K562 (cell line): ENCODE data around the gene NLRX1. TPM values are rescaled to one million over a fixed set of nuclear protein-coding genes. Genes with fewer than 3 reads are reported as not detected.

Experiments
- ARID1B ChIP-seq: fragments of 450-650 bp; IDR thresholded peaks from 2 replicates; pipeline ENCODE4 v1.6.1; 2016; ENCODE audit warnings: antibody characterized with exemption, mild to moderate bottlenecking, inconsistent platforms
- ARNT ChIP-seq, 2 experiments: fragments of 450-650 bp; IDR thresholded peaks; 2 replicates each; pipeline ENCODE4 v1.6.1; 2016; ENCODE audit warnings: mild to moderate bottlenecking in 1 of 2
- ATF7 ChIP-seq: fragments of 450-650 bp; IDR thresholded peaks from 2 replicates; pipeline ENCODE4 v1.7.1; 2014; ENCODE audit warnings: mild to moderate bottlenecking, moderate library complexity
- BRD9 ChIP-seq: fragments of 450-650 bp; IDR thresholded peaks from 2 replicates; pipeline ENCODE4 v1.6.1; 2018; ENCODE audit warnings: low read depth; ENCODE audit not compliant: partially characterized antibody
- CSDE1 ChIP-seq, 2 experiments: fragments of 450-650 bp; IDR thresholded peaks; 2 replicates each; pipeline ENCODE4 v1.6.1; 2016; ENCODE audit warnings: mild to moderate bottlenecking in 1 of 2
- DPF2 ChIP-seq: fragments of 450-650 bp; IDR thresholded peaks from 2 replicates; pipeline ENCODE4 v1.6.1; 2016
- ESRRA ChIP-seq: fragments of 450-650 bp; IDR thresholded peaks from 2 replicates; pipeline ENCODE4 v1.6.1; 2014; ENCODE audit warnings: low read depth, mild to moderate bottlenecking, moderate library complexity, borderline replicate concordance
- ETV6 ChIP-seq, 3 experiments: fragments of 150-350 bp in 1 of 3; sonication (generic) in 1 of 3; formaldehyde crosslinking in 1 of 3; IDR thresholded peaks; 2 replicates each; pipeline versions ENCODE4 v1.6.1 to v1.8.0; 2014 to 2022; ENCODE audit warnings: borderline replicate concordance in 2 of 3, low read depth in 2 of 3, antibody characterized with exemption in 1 of 3, low read length in 1 of 3, mild to moderate bottlenecking in 1 of 3, missing genetic modification reagents in 1 of 3
- FOXA1 ChIP-seq: fragments of 450-650 bp; IDR thresholded peaks from 2 replicates; pipeline ENCODE4 v1.6.1; 2016; ENCODE audit warnings: mild to moderate bottlenecking, borderline replicate concordance
- JUN ChIP-seq, 2 experiments: sonication (generic) in 1 of 2; formaldehyde crosslinking in 1 of 2; IDR thresholded peaks; 2 replicates each; pipeline versions ENCODE4 v1.6.1 to v1.8.0; 2012 to 2022; ENCODE audit warnings: borderline replicate concordance in 2 of 2, mild to moderate bottlenecking in 2 of 2, improper control_type of control experiment in 1 of 2, low read depth in 1 of 2, low read length in 1 of 2, missing genetic modification reagents in 1 of 2
- NCOA1 ChIP-seq: fragments of 450-650 bp; IDR thresholded peaks from 2 replicates; pipeline ENCODE4 v1.6.1; 2016; ENCODE audit warnings: low read depth
- NFYB ChIP-seq: IDR thresholded peaks from 2 replicates; pipeline ENCODE4 v1.6.1; 2011; ENCODE audit warnings: mild to moderate bottlenecking, moderate library complexity; ENCODE audit not compliant: insufficient read length; ENCODE audit errors: extremely low read depth
- NUFIP1 ChIP-seq: fragments of 450-650 bp; IDR thresholded peaks from 2 replicates; pipeline ENCODE4 v1.6.1; 2018; ENCODE audit not compliant: partially characterized antibody
- RB1 ChIP-seq: fragments of 450-650 bp; IDR thresholded peaks from 2 replicates; pipeline ENCODE4 v1.6.1; 2017; ENCODE audit warnings: low read depth, mild to moderate bottlenecking
- RNF2 ChIP-seq: sonication (generic); IDR thresholded peaks from 2 replicates; pipeline ENCODE4 v1.6.1; 2016
- SMAD1 ChIP-seq: fragments of 150-350 bp; IDR thresholded peaks from 2 replicates; pipeline ENCODE4 v1.6.1; 2014; ENCODE audit warnings: low read length, low read depth; ENCODE audit not compliant: partially characterized antibody
- SRSF7 ChIP-seq: fragments of 200-400 bp; formaldehyde crosslinking; optimal IDR thresholded peaks from 2 replicates; pipeline ENCODE3; 2017; ENCODE audit warnings: mild to moderate bottlenecking, low read depth, low read length
- ZNF133 ChIP-seq: fragments of 250-450 bp; sonication (Bioruptor Pico); IDR thresholded peaks from 2 replicates; pipeline ENCODE4 v1.4.0; 2020; ENCODE audit warnings: mild to moderate bottlenecking
- ZNF253 ChIP-seq: fragments of 250-450 bp; sonication (Bioruptor Pico); conservative IDR thresholded peaks from 2 replicates; pipeline ENCODE4 v1.6.1; 2021; ENCODE audit warnings: mild to moderate bottlenecking
- ZSCAN29 ChIP-seq: fragments of 450-650 bp; IDR thresholded peaks from 2 replicates; pipeline ENCODE4 v1.6.1; 2017
- polyA plus RNA-seq, 8 experiments: library from polyadenylated mRNA; depleted of rRNA in 4 of 8; stranded (reverse) in 5 of 8; unstranded in 3 of 8; fragments of >200 nt; fragmentation: Nextera tagmentation in 2 of 8; fragmentation: Illumina TruSeq in 1 of 8; extraction: Ambion mirVana in 2 of 8; extraction: Trizol in 1 of 8; gene quantifications; 2 replicates each; pipeline versions ENCODE4 v1.2.1 to v1.2.3, GENCODE V29; 2011 to 2014; ENCODE audit warnings: inconsistent platforms in 1 of 8, missing spikeins in 1 of 8
- total RNA-seq, 7 experiments: library from RNA; depleted of rRNA in 6 of 7; stranded (reverse); fragments of >200 nt in 6 of 7; fragmentation: Illumina TruSeq in 2 of 7; extraction: Trizol in 2 of 7; gene quantifications; 2 replicates each; pipeline versions ENCODE4 v1.2.1 to v1.2.3, GENCODE V29; 2011 to 2021; ENCODE audit warnings: low replicate concordance in 1 of 7
- TF ChIP-seq, protein P1 (sequence below): sonication (generic); formaldehyde crosslinking; IDR thresholded peaks from 2 replicates; pipeline ENCODE4 v1.8.0; 2023; ENCODE audit warnings: missing genetic modification reagents, mild to moderate bottlenecking, borderline replicate concordance
- TF ChIP-seq, protein P2 (sequence below): fragments of 450-650 bp; IDR thresholded peaks from 2 replicates; pipeline ENCODE4 v1.6.1; 2016; ENCODE audit warnings: antibody characterized with exemption

Gene NLRX1
- total and polyA plus RNA-seq, 9 of the 15 experiments (the other 6 are each of a cell fraction or from before 2014, with no cell fraction given) = 0.04 to 2.3 (median 0.69) TPM

DNA sequence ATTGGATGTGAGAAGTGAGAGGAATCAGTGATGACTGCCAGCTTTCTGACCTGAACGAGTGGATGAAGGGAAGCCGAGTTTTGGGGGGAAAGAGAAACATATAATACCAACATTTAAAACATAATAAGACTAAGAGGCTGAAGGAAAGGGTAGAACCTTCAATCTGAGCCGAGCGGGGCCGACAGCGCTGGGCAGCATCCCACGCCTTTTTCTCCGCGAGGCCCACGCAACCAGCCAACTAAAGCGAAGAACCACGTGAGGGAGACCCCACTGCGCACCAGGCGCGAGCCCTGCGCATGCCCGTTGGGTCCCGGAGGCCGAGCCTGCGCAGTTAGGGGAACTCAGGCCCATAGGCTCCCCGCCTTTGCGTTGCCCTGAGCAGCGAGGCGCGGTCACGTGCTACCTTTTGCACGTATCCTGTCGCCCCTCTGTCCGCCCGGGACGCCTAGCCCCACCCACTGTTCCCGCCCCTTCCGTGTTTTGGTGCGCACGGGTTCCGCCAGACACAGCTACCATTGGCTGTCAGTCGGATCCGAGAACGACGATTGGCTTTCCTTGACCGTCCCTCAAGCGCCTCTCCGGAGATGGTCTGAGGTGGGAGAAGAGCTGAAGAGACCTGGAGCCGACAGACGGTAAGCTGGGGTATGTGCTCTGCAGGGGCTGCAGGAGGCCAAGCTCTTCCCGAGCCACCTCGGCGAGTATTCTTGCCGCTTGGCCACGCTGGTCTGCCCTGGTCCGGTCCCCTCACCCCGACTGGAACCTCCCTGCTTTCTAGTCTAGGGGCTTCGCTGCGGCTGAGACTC lies 47.3 kb upstream of the NLRX1 start, which contains the start of gene HINFP (continued):
- TF ChIP-seq, protein P1, sequence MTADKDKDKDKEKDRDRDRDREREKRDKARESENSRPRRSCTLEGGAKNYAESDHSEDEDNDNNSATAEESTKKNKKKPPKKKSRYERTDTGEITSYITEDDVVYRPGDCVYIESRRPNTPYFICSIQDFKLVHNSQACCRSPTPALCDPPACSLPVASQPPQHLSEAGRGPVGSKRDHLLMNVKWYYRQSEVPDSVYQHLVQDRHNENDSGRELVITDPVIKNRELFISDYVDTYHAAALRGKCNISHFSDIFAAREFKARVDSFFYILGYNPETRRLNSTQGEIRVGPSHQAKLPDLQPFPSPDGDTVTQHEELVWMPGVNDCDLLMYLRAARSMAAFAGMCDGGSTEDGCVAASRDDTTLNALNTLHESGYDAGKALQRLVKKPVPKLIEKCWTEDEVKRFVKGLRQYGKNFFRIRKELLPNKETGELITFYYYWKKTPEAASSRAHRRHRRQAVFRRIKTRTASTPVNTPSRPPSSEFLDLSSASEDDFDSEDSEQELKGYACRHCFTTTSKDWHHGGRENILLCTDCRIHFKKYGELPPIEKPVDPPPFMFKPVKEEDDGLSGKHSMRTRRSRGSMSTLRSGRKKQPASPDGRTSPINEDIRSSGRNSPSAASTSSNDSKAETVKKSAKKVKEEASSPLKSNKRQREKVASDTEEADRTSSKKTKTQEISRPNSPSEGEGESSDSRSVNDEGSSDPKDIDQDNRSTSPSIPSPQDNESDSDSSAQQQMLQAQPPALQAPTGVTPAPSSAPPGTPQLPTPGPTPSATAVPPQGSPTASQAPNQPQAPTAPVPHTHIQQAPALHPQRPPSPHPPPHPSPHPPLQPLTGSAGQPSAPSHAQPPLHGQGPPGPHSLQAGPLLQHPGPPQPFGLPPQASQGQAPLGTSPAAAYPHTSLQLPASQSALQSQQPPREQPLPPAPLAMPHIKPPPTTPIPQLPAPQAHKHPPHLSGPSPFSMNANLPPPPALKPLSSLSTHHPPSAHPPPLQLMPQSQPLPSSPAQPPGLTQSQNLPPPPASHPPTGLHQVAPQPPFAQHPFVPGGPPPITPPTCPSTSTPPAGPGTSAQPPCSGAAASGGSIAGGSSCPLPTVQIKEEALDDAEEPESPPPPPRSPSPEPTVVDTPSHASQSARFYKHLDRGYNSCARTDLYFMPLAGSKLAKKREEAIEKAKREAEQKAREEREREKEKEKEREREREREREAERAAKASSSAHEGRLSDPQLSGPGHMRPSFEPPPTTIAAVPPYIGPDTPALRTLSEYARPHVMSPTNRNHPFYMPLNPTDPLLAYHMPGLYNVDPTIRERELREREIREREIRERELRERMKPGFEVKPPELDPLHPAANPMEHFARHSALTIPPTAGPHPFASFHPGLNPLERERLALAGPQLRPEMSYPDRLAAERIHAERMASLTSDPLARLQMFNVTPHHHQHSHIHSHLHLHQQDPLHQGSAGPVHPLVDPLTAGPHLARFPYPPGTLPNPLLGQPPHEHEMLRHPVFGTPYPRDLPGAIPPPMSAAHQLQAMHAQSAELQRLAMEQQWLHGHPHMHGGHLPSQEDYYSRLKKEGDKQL (CRISPR knock-in tag) = no peak
- no peak for TF ChIP-seq BRD9
- TF ChIP-seq ZSCAN29 = no peak
- no peak for TF ChIP-seq ESRRA
- peak; percentile 43; the same call in 1 of the 2 replicates for TF ChIP-seq JUN (IDR thresholded peaks at IDR 0.05; ENCODE audit: borderline replicate concordance, low read depth, low read length)
- TF ChIP-seq JUN (CRISPR knock-in tag; IDR thresholded peaks at IDR 0.05; ENCODE audit: borderline replicate concordance) = no peak
- TF ChIP-seq FOXA1 = no peak
- TF ChIP-seq NFYB = peak; percentile 78
- TF ChIP-seq NUFIP1 = no peak
- TF ChIP-seq ARID1B = no peak; the same call in 1 of the 2 replicates
- no peak; a peak in 1 of 4 replicates for TF ChIP-seq ARNT (IDR thresholded peaks at IDR 0.05)
- no peak for TF ChIP-seq SRSF7
- no peak for TF ChIP-seq NCOA1
- no peak for TF ChIP-seq CSDE1 (IDR thresholded peaks at IDR 0.05)
- TF ChIP-seq ZNF133 = no peak
- no peak for TF ChIP-seq ZNF253 (CRISPR knock-in tag)
- no peak; the same call in 1 of the 2 replicates for TF ChIP-seq RB1
- TF ChIP-seq, protein P2, sequence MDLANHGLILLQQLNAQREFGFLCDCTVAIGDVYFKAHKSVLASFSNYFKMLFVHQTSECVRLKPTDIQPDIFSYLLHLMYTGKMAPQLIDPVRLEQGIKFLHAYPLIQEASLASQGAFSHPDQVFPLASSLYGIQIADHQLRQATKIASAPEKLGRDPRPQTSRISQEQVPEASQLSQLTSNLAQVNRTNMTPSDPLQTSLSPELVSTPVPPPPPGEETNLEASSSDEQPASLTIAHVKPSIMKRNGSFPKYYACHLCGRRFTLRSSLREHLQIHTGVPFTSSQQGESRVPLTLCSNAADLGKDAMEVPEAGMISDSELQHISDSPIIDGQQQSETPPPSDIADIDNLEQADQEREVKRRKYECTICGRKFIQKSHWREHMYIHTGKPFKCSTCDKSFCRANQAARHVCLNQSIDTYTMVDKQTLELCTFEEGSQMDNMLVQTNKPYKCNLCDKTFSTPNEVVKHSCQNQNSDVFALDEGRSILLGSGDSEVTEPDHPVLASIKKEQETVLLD = peak; percentile 98
- TF ChIP-seq RNF2 = no peak
- TF ChIP-seq ETV6 (IDR thresholded peaks at IDR 0.05; ENCODE audit: borderline replicate concordance in 1 of 2, low read depth in 2 of 2, low read length in 1 of 2) = no peak
- TF ChIP-seq ETV6 (CRISPR knock-in tag; IDR thresholded peaks at IDR 0.05; ENCODE audit: borderline replicate concordance) = peak; percentile 68; the same call in 1 of the 2 replicates
- TF ChIP-seq DPF2 = peak; percentile 72; the same call in 1 of the 2 replicates
- peak; percentile 67 for TF ChIP-seq ATF7
- TF ChIP-seq SMAD1 = peak; percentile 35
